GM19455 (cell line): ENCODE results near the gene PFN3.
"Not testable (repeated sequence)": the region's sequence is repeated elsewhere in the genome, so short reads cannot be mapped to it uniquely, and the experiment has no call there.

Source experiments
- ATAC-seq: cut with Tn5 transposase; IDR thresholded peaks from one replicate; pipeline ENCODE4 v1.9.1; 2021; ENCODE audit not compliant: unreplicated experiment

Gene PFN3

DNA sequence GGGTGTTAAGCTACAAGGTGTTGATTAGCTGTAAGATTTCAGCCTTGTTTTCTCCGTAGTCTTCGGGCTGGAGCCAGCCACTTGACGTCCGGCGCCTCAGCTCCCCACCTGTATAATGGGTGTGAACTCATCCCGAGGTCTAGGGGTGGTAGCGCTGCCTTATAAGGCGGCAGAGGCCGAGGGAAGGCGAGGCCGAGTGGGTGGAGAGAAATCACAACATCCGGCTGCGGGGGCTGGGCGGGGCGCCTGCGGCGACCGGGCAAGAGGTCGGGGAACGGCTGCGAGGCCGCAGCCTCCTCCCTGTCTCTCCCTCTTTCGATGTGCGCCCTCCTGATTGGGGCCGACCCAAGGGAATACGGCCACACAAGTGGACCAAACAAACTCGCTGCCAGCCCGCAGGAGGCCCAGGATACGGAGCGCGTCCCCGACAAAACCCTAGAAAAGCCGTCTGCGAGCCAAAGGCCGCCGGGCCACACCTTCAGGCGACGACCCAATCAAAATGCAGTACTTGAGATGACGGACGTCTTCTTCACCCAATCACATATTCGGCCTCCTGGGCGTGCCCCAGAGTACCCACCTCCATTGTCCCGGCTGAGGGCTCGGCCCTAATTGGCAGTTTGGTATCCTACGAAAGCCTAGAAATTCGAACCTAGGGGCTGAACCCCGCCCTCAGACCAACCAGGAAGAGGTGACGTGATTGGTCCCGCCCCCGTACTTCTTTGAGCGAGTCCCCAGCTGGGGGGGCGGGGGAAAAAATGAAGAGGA, 25.5 kb upstream of the PFN3 start:
- ATAC-seq, result peak; percentile 79

DNA sequence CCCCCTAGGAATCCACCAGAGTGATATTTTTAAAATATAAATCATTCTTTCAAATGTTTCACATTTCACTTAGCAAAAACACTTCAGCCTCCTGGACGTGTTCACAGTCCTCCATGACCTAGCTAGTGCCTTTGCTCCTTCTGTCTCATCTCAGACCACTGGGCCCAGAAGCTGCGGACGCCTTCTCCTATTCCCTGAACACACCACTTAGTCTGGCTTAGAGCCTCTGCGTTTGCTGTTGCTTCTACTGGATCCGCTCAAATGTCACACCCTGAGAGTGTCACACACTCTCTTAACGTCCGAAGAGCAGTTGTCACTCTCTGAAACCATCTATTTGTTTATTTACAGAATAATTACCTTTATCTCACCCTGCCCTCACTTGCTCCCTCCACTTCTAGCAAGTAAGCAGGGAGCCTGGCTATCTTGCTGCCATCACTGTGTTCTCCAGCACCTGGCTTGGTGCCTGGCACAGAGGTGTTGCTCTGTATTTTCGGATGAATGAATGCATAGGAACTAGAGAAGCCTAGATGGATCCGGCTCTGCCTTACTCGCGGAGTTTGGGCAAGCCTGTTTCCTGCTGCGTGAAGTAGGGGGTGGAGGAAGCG, 24.8 kb upstream of the PFN3 start:
- no peak for ATAC-seq

DNA sequence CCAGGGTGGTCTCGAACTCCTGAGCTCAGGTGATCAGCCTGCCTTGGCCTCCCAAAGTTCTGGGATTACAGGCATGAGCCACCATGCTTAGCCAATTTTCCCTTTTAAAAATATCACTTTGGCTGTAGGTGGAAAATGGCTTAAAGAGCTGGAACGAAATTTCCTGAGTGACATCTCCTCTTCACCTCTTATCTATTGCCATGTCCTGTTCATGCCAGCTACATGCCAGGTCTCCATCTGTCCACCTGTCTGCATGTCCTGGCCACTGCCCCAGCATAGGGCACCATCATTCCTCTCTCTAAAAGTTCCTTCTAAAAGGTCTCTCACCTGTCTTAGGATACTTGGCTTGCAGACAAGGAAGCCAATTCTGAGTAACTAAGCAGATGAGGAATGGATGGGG, 23.2 kb upstream of the PFN3 start:
- no peak for ATAC-seq

DNA sequence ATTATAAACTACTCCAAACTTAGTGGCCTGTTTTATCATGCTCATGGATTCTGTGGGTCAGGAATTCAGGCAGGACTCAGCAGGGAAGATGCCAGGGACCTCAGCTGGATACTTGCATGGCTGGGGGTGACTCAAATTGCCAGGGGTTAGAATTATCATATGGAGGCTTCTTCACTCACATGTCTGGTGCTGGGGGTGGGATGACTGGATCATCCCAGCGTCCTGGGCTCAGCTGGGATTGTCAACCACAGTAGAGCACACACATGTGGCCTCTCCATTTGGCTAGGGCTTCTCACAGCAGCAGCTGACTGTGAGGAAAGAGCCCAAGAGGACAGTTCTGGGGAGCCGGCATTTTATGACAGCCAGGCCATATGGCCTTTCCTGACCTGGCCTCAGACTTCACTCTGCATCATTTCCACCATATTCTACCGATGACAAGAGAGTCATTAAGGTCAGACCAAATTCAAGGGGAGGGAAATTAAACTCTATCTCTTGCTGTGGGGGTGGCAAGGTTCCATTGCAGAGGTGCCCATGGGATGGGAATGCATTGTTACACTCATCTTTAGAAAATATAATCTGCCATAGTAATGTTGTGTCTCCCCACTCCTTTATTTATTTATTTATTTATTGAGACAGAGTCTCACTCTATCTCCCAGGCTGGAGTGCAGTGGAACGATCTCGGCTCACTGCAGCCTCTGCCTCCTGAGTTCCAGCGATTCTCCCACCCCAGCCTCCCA, 20.8 kb upstream of the PFN3 start:
- ATAC-seq, result no peak

DNA sequence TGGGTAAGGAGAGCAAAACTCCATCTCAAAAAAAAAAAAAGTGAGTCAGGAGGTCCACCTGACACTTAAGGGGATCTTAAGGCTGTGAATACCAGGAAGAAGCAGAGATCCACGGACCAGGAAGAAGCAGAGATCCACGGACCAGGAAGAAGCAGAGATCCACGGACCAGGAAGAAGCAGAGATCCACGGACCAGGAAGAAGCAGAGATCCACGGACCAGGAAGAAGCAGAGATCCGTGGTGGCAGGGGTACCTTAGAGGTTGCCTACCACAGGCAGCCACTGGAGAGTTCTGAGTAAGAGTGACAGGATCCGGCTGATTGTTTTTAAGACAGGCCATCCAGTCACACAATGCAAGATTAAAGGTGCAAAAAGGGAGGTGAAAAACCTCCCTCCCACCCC, 20.0 kb upstream of the PFN3 start:
- not testable (repeated sequence) for ATAC-seq

DNA sequence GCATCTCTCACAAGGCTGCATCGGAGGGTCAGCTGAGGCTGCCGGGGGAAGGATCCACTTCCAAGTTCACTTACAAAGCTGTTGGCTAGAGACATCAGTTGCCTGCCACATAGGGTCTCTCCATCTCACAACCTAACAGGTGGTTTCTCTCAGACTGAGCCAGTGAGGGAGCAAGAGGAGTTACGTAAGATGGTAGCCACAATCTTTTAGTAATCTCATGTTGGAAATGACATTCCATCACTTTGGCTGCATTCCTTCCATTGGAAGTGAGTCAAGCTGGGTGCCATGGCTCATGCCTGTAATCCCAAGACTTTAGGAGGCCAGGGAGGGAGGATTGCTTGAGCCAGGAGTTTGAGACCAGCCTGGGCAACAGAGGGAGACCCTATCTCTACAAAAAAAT, 18.6 kb upstream of the PFN3 start:
- ATAC-seq, result no peak

DNA sequence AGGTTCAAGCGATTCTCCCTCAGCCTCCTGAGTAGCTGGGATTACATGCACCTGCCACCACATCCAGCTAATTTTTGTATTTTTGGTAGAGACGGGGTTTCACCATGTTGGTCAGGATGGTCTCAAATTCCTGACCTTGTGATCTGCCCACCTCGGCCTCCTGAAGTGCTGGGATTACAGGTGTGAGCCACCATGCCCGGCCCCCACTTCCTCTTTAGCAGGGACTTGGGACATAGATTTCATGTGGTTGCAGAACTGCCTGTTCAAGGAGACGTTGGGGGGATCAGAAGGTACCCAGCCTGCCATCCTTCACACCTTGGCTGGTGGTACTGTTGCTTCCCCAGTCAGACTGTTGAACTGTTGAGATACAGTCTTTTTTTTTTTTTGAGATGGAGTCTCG, 16.6 kb upstream of the PFN3 start:
- not testable (repeated sequence) for ATAC-seq

DNA sequence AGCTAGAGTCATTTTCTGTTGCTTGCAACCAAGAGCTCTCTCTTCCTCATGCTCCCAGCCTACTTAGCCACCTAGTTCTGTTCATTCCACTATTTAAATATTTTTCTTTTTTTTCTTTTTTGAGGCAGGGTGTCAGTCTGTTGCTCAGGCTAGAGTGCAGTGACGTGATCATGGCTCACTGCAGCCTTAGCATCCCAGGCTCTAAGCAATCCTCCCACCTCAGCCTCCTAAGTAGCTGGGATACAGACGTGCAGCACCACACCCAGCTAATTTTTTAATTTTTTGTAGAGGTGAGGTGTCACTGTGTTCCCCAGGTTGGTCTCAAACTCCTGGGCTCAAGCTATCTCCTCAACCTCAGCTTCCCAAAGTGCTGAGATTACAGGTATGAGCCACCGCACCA, 14.0 kb upstream of the PFN3 start:
- ATAC-seq, result no peak

DNA sequence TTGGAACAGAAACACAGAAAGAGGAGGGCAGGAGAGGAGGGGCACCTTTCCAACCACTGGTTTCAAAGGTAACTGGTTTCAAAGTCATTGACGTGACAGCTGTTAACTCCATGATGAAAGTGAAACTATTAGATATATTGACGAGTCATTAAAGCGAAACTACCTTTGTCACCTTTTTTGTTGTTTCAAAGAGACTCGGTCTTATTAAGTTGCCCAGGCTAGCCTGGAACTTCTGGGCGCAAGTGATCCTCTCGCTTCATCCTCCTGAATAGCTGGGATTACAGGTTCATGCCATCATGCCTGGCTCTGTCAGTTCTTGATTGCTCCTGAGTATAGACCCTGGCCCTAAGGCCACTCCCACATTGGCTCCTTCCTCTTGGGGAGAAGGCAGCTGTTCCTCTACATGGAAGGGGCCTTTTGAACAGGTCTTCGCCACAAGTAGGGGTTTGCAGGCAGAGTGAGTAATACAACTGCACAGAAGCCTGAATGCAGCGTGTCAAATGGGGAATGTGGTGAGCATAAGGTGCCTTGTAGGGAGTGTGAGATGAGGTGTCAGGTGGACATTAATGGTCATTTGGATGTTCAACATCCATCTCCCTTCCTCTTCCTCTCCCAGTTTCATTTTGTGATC, 12.3 kb upstream of the PFN3 start:
- no peak for ATAC-seq

DNA sequence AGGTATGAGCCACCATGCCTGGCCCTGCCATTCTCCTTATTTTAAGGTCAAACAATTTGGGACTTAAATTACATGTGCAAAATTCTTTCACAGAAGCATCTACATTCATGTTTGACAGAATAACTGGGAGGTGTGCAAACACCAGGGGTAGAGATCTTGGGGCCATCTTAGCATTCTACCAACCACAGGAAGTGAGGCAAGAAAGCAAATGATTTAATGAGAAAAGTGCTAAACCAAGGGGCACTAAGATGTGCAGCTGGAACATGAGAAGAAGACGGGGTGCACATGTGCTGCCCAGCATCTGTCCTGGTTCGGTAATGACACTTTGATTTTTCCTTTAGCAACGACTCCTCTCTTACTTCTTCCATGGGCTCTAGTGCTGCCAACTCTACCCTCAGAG, 10.1 kb upstream of the PFN3 start:
- ATAC-seq, result no peak

DNA sequence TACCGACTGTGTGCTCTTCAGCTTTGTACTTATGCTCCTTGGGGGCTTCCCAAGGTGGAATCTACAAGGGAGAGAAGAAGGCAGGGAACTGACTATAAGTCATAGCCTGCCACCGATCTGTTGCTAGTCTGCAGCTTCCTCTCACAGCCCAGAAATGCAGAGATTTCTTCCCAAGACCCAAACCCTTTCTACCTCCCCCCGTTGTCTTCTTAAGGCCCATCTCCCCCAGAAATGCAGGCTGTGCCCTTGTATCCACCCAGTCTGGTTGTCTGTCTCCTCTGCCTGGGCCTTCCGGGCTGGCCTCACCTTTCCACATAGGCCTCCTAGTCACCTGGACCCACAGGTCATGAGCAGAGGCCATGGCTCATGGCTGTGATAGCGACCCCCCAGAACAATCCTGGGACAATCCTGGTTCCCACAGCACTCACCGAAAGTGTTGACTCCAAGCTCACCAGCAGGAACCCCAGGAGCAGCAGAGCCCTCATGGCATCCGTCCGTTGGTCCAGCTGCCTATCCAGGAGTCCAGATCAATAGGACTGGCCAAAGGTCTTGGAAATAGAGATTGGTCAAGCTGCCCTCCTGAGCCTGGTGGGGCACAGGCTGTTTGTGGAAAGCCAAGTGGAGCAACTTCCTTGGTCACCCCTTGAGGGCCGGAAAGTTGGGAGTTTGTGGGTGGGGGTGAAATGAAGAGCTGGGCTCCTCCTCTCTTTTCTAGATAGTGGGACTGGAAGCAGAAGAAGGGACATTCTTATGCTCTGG, 8.8 kb upstream of the PFN3 start, which contains the start of gene F12:
Gene F12 (minus strand): TSS at position 522 of the 759 bp plus-strand sequence. CDS start 37 bp downstream, at position 485.
- ATAC-seq, result no peak

DNA sequence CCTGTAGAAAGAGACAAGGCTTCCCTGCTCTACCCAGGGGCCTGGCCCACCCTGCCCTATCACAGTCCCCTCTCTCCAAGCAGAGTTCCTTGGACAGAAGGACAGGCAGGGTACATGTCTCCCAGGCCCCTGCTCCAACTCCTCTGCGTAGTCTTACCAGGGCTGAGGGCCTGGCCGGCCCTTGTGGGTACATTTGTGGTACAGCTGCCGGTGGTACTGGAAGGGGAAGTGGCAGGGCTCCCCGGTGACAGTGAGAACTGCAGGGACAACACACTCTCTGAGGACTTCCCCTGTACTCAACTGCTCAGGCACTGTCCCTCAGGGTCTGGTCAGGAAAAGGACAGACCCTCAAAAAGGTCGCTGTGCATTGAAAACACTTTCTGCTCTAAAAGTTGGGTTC, 5.3 kb upstream of the PFN3 start:
- no peak for ATAC-seq

DNA sequence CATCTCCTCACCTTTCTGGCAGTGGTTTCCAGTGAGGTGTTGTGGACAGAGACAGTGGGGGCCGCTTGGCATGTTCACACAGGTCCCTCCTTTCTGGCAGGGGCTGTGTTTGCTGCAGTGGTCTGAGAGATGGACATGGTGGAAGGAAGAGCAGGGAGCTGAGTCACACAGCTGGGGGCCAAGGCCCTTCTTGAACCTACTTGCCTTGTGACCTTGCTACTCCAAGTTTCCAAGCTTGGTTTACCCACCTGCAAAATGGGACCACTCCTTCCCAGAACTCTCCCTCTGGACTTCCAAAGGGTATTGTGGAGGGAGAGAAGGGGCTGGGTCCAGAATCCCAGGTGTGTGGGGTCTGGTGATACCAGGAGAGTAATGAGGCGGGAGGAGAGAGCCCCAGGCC, 4.9 kb upstream of the PFN3 start:
- ATAC-seq, result no peak

DNA sequence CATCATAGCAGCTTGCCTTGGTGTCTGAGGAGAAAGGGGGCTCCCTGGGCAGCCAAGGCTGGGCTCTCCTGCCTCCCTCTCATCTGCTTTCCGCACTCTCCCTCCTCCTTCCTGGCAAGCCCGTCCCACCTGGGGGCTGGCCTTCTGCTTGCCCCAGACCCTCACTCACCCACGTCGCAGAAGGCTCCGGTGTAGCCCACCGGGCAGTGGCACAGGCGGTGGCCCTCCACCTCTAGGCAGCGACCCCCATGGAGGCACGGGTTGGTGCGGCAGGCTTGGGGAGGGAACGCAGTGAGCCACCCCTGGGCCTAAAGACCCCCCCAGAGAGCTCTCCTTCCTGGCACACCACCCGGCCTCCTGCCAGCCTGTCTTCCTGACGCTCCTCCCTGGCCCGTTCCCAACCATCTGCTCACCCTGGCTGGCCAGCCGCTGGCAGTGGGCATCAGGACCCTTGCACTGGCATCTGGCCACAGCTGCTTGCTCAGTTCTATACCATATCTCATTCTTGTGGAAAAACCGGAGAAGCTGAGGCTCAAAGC, 4.2 kb upstream of the PFN3 start:
- ATAC-seq, result no peak

DNA sequence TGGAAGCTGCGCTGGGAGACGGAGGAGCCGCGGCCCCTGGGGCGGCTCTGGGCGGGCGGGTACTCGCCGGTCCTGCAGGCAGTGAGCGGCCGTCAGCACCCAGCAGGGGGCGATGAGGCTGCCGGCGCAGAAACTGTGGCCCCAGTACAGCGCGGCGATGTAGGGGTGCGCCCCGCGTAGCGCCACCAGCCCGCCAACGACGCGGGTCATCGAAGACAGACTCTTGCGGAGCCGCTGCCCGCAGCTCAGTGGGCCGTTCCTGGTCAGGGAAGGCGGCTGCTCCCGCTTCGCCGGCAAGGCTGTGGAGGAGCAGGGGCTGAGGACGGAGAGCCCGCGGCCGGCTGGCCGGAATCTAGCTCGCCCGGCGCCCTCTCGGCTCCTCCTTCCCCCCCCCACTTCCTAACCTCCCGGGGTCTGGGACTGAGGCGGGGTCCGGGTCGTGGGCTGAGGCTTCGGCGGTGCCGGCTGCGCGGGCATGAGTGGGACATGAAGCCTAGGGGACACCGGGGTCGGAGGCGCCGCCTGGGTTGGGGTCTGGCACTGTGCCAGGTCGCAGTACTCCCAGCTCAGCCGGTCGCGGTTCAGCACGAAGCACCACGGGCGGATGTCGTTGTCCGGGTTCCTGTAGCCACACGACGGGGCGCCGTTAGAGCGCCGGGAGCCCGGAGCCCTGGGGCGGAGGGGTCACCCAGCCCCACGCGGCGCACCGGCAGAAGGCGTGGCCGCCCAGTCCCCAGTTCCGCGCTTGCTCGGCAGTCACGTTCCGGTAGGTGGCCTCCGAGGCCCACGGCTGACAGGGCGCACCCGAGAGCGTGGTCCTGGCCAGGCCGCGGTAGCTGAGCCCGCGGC, 3.6 kb upstream of the PFN3 start:
- ATAC-seq, result peak; percentile 84

DNA sequence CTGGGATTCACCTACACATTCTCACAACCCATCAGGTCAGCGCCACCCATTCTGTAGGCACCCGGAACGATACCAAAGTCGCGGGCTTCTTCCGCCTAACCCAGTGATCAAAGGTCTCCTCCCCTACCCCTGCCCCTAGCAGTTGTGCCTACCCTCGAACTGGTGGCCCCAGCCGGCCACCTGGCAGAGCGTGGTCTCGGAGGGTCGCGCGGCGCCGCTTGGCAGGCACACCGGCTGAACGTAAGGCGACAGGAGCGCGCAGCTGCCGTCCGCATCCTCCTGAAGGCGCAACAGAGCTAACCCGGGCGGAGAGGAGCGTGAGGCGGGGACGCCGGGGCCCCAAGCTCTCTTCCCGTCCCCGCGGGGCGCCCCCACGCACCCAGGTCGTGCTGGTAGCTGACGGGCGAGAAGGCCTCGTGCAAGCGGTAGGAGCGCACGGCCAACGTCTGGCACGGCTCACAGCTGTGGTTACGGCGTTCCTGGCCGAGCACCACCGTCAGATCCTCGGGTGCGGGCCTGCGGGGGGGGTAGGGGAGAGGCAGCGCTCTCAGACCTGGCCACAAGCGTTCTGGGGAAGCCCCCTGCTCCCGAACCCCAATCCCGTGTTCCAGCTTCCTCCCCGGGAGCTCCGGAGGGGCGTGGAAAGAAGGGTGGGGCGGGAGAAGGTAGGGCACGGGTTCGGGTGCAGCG, 2.8 kb upstream of the PFN3 start:
- ATAC-seq, result peak; percentile 15

DNA sequence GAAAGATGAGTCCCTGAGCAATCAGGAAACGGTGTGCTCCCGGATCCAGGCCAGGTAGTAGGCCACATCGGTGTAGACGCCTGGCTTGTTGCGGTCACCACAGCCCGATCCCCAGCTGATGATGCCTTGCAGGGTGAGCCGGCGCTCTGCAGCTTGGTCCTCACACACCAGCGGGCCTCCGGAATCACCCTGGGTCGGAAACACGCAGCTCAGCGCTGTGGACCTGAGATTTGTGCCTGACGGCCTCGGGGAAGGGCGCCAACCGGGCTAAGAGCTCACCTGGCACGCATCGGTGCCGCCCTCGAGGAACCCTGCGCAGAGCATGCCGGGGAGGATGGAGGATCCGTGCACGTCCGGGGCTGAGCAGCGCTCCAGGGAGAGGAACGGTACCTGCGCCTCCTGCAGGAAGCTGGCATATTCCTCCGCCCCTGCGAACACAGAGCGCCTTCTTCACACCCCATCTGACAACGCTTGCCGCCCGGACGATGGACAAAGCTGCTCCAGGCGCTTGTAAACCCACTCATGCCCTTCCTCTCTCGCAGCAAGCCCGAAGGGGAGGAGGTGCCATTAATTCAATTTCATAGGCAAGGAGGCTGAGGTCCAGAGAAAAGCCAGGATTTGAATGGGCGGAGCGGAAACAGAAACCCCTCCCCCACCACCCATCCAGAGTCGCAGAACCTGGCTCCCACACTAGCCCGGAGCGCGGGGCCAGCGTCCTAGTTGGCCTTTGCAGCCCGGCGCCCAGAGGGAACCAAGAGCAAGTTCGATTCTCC, 2.0 kb upstream of the PFN3 start:
- no peak for ATAC-seq

DNA sequence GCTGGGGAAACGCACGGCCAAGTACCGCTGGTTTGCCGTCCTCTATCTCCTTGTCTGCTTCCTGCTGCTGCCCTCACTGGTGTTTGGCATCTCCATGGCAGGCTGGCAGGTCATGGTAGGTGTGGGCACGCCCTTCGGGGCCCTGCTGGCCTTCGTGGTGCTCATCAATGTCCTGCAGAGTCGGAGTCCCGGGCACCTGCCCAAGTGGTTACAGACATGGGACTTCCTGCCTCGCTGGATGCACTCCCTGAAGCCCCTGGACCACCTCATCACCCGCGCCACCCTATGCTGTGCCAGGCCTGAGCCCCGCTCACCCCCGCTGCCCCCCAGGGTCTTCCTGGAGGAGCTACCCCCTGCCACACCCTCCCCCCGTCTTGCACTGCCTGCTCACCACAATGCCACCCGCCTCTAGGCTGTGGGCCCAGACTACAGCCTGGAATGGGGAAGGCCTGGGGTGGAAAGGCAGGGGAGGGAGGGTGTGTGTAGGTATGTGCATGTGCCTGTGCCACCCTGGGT, 2.5 kb downstream of the PFN3 start:
- ATAC-seq, result no peak
